Fibroblast of skin of left quadriceps (primary cell): ENCODE results near the gene ROBO1.

Source experiments
- DNase-seq, 2 experiments: peaks; one replicate each; pipeline ENCODE4 v3.0.0-alpha.2; 2013; ENCODE audit warnings: low read depth in 2 of 2

ROBO1 gene

GRCh38 chr3:79085171-79085570 is 682.6 kb downstream of the ROBO1 start:
- DNase-seq: peak; percentile 21 to 27

- DNase-seq: no peak
These were observed 686.5 kb downstream of the ROBO1 start for GRCh38 chr3:79081335-79081734.

- no peak for DNase-seq
These were observed 693.2 kb downstream of the ROBO1 start for GRCh38 chr3:79074558-79074957.

- DNase-seq: no peak
These were observed 700.1 kb downstream of the ROBO1 start for GRCh38 chr3:79067734-79068133.

- DNase-seq: no peak
These were observed 701.3 kb downstream of the ROBO1 start for GRCh38 chr3:79066481-79066880.

GRCh38 chr3:79063624-79064023 is 704.2 kb downstream of the ROBO1 start:
- DNase-seq: no peak

- no peak for DNase-seq
These were observed 710.0 kb downstream of the ROBO1 start for GRCh38 chr3:79057756-79058155.

- DNase-seq: no peak
These were observed 711.3 kb downstream of the ROBO1 start for GRCh38 chr3:79056498-79056897.

- no peak for DNase-seq
These were observed 715.6 kb downstream of the ROBO1 start for GRCh38 chr3:79052054-79052681.

GRCh38 chr3:79047581-79047980 is 720.2 kb downstream of the ROBO1 start:
- peak; percentile 60 for DNase-seq

- no peak for DNase-seq
These were observed 726.2 kb downstream of the ROBO1 start for GRCh38 chr3:79041621-79042020.

- peak; percentile 53 for DNase-seq
These were observed 727.1 kb downstream of the ROBO1 start for GRCh38 chr3:79040701-79041100.

GRCh38 chr3:79040091-79040490 is 727.7 kb downstream of the ROBO1 start:
- DNase-seq: no peak

GRCh38 chr3:79039192-79039591 is 728.6 kb downstream of the ROBO1 start:
- DNase-seq: no peak

- DNase-seq: no peak
These were observed 729.2 kb downstream of the ROBO1 start for GRCh38 chr3:79038636-79039035.

GRCh38 chr3:79038057-79038456 is 729.7 kb downstream of the ROBO1 start:
- no peak for DNase-seq

- DNase-seq: no peak
These were observed 735.0 kb downstream of the ROBO1 start for GRCh38 chr3:79032686-79033318.

- no peak for DNase-seq
These were observed 737.6 kb downstream of the ROBO1 start for GRCh38 chr3:79030157-79030556.

- DNase-seq: no peak
These were observed 738.9 kb downstream of the ROBO1 start for GRCh38 chr3:79028916-79029315.

GRCh38 chr3:79027593-79027992 is 740.2 kb downstream of the ROBO1 start:
- no peak for DNase-seq

GRCh38 chr3:79019924-79020173 is 747.9 kb downstream of the ROBO1 start:
- DNase-seq: no peak

- DNase-seq: peak; percentile 86
These were observed 748.5 kb downstream of the ROBO1 start for GRCh38 chr3:79019137-79019923.

GRCh38 chr3:79018671-79019136 is 749.1 kb downstream of the ROBO1 start:
- no peak for DNase-seq
